ENCODE measurements around the gene SGSM2. TPM values are rescaled to one million over a fixed set of nuclear protein-coding genes. Genes with fewer than 3 reads are reported as not detected.
A peak's percentile ranks its signal among the peaks of the same experiment; 100 is the strongest.

SGSM2 gene
- total and polyA plus RNA-seq, 2 of the 13 experiments (the other 11 are each of a cell fraction or from before 2014, with no cell fraction given) = 30.4 to 51.3 TPM

DNA sequence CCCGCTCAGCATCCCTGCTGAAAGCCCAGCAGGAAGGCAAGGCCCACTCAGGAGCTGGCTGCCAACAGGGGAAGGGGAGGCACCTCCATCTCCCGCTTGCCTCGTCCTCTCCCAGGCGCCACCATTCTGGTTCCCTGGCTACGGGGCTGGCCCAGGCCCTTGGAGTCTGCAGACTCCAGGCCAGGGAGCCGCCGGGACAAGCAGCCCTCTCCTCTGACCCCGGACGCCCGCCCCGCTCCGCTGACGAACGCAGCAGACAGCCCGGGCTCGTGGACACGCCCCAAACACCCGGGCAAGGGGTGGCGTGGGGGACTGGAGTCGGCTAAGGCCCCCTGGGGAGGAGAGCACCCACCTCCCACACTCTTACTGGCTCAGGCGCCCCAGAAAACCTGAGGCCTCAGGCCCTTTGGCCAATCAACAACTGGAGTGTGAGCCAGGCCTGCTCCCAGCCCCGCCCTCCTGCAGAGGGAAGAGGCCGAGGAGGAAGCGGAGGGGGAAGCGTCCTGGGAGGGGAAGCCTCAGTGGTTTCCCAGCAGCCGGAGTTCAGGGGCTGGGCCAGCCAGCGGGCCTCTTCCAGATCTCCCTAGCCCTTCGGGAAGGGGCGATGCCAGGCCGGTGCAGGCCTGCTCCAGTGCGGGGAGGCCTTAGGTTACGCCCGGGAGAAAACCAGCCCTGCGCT lies 59.4 kb downstream of the SGSM2 start (continued):
- TF ChIP-seq, protein P1, sequence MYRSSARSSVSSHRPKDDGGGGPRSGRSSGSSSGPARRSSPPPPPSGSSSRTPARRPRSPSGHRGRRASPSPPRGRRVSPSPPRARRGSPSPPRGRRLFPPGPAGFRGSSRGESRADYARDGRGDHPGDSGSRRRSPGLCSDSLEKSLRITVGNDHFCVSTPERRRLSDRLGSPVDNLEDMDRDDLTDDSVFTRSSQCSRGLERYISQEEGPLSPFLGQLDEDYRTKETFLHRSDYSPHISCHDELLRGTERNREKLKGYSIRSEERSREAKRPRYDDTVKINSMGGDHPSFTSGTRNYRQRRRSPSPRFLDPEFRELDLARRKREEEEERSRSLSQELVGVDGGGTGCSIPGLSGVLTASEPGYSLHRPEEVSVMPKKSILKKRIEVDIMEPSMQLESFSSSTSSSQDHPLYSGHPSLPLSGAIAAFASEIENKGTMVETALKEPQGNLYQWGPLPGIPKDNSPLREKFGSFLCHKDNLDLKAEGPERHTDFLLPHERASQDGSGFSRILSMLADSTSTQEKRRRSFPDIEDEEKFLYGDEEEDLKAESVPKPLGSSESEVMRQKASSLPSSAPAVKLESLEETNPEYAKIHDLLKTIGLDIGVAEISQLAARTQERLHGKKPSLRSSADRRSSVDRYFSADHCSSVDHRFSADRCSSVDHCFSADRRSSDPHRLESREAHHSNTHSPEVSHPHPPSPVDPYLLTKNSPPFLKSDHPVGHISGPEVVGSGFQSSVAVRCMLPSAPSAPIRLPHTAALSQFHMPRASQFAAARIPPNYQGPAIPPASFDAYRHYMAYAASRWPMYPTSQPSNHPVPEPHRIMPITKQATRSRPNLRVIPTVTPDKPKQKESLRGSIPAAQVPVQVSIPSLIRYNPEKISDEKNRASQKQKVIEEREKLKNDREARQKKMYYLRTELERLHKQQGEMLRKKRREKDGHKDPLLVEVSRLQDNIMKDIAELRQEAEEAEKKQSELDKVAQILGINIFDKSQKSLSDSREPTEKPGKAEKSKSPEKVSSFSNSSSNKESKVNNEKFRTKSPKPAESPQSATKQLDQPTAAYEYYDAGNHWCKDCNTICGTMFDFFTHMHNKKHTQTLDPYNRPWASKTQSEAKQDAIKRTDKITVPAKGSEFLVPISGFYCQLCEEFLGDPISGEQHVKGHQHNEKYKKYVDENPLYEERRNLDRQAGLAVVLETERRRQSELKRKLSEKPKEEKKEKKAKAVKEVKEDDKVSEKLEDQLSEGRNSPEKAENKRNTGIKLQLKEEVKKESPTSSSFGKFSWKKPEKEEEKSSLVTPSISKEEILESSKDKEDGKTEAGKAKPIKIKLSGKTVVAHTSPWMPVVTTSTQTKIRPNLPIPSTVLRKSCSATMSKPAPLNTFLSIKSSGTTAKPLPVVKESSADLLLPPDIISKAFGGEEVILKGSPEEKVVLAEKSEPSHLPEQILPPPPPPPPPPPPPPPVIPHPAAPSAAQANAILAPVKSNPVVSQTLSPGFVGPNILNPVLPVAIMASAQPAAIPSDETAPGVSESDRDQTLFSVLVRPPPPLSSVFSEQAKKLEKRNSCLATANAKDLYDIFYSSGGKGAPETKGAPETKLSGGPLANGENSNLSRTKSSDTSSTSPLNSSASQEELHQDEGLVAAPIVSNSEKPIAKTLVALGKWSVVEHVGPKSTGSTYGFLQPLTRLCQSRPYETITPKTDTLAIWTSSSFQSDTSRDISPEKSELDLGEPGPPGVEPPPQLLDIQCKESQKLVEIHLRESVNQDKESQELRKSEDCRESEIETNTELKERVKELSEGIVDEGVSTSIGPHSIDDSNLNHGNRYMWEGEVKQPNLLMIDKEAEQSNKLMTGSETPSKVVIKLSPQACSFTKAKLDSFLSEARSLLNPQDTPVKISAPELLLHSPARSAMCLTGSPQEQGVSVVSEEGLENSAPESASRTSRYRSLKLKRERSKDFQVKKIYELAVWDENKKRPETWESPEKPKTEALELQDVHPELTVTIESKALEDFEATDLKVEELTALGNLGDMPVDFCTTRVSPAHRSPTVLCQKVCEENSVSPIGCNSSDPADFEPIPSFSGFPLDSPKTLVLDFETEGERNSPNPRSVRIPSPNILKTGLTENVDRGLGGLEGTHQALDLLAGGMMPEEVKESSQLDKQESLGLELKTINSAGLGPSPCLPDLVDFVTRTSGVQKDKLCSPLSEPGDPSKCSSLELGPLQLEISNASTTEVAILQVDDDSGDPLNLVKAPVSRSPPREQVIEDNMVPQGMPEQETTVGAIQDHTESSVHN (CRISPR knock-in tag; IDR thresholded peaks at IDR 0.05) = no peak
- TF ChIP-seq TEAD2 (CRISPR knock-in tag; IDR thresholded peaks at IDR 0.05) = no peak
- TF ChIP-seq, protein P2, sequence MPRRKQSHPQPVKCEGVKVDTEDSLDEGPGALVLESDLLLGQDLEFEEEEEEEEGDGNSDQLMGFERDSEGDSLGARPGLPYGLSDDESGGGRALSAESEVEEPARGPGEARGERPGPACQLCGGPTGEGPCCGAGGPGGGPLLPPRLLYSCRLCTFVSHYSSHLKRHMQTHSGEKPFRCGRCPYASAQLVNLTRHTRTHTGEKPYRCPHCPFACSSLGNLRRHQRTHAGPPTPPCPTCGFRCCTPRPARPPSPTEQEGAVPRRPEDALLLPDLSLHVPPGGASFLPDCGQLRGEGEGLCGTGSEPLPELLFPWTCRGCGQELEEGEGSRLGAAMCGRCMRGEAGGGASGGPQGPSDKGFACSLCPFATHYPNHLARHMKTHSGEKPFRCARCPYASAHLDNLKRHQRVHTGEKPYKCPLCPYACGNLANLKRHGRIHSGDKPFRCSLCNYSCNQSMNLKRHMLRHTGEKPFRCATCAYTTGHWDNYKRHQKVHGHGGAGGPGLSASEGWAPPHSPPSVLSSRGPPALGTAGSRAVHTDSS (CRISPR knock-in tag; conservative IDR thresholded peaks at IDR 0.05) = no peak
- no peak for TF ChIP-seq TP53 (CRISPR knock-in tag; conservative IDR thresholded peaks at IDR 0.05)
- TF ChIP-seq RBM22 (optimal IDR thresholded peaks at IDR 0.05; ENCODE audit: low read length) = no peak
- TF ChIP-seq FOXO1 (CRISPR knock-in tag; IDR thresholded peaks at IDR 0.05) = no peak
- peak; percentile 18; the same call in 1 of the 2 replicates for TF ChIP-seq ZMYM4 (CRISPR knock-in tag; IDR thresholded peaks at IDR 0.05)
- no peak for TF ChIP-seq ZNF3 (CRISPR knock-in tag; IDR thresholded peaks at IDR 0.05)
- TF ChIP-seq TCF12 (IDR thresholded peaks at IDR 0.05) = no peak
- no peak for TF ChIP-seq TCF12 (CRISPR knock-in tag; IDR thresholded peaks at IDR 0.05)
- TF ChIP-seq ZNF484 (CRISPR knock-in tag; IDR thresholded peaks at IDR 0.05; ENCODE audit: borderline replicate concordance, low read depth) = no peak
- TF ChIP-seq EZH2 (conservative IDR thresholded peaks at IDR 0.05; ENCODE audit: low read depth, low read length) = no peak
- no peak for TF ChIP-seq ZBTB7A (CRISPR knock-in tag; IDR thresholded peaks at IDR 0.05)
- no peak for TF ChIP-seq FOSL1 (CRISPR knock-in tag; IDR thresholded peaks at IDR 0.05; ENCODE audit: borderline replicate concordance)
- peak; percentile 44; the same call in 1 of the 2 replicates for TF ChIP-seq FOXA3 (CRISPR knock-in tag; IDR thresholded peaks at IDR 0.05)
- TF ChIP-seq, protein P3, sequence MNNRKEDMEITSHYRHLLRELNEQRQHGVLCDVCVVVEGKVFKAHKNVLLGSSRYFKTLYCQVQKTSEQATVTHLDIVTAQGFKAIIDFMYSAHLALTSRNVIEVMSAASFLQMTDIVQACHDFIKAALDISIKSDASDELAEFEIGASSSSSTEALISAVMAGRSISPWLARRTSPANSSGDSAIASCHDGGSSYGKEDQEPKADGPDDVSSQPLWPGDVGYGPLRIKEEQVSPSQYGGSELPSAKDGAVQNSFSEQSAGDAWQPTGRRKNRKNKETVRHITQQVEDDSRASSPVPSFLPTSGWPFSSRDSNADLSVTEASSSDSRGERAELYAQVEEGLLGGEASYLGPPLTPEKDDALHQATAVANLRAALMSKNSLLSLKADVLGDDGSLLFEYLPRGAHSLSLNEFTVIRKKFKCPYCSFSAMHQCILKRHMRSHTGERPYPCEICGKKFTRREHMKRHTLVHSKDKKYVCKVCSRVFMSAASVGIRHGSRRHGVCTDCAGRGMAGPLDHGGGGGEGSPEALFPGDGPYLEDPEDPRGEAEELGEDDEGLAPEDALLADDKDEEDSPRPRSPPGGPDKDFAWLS (CRISPR knock-in tag; IDR thresholded peaks at IDR 0.05; ENCODE audit: borderline replicate concordance) = no peak

All from HepG2 (cell line).